HTR-8/SVneo (cell line): Measurements from ENCODE around the gene EIF4E.
"Not testable (repeated sequence)": the region's sequence is repeated elsewhere in the genome, so short reads cannot be mapped to it uniquely, and the experiment has no call there.

Experiments
- DNase-seq: peaks from one replicate; pipeline ENCODE4 v3.0.0; 2011; ENCODE audit warnings: low spot score, mixed read lengths; ENCODE audit not compliant: insufficient read length
- FAIRE-seq: peaks from 2 replicates; lab custom pipeline; 2011; peaks lifted over from hg19 to GRCh38; lab: Jason Lieb, UNC

The EIF4E gene

DNA sequence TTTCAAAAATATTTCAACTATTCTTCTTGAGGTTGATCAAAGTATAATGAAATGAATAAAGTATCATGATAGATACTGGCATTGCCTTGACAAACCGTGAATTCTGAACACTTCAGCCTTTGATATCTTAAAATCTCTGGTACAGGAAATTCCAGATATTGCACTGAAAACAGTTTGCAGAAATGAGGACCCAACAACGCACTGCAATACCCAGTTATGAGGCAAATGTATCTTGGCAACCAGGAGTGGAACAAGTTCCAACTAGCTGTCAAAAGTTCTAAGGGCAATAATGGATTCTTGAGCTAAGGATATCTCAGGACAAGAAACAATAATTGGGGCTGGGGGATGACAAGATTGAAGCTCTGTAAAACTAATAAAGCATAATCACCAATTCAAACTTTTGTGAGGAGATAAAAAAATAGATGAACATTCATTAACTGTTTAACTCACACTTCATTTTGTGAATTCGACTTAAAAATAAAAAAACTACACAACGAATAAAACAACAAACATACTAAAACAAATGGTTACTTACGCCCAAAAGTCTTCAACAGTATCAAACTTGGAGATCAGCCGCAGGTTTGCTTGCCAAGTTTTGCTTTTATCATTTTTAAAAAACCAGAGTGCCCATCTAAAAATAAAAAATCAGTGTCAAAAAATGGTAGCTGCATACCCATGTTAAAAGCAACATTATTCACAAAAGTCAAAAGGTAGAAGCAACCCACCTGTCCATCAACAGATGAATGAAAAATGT lies 38.1 kb downstream of the EIF4E start:
- FAIRE-seq: no peak
- DNase-seq: peak; percentile 13

GRCh38 chr4:98887145-98887544 lies 41.8 kb downstream of the EIF4E start:
- DNase-seq (no peak), FAIRE-seq (no peak)

DNA sequence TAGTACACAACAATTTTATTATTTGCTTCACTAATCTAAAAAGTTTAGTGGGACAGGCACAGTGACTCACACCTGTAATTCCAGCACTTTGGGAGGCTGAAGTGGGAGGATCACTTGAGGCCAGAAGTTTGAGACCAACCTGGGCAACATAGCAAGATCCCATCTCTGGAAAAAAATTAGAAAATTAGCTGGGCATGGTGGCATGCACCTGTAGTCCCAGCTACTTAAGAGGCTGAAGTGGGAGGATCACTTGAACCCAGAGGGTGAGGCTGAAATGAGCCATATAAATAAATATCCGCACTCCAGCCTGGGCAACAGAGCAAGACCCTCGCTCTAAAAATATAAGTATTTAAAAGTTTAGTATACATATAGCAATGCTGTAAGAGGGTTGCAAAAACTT lies 42.6 kb downstream of the EIF4E start:
- FAIRE-seq, DNase-seq: not testable (repeated sequence)

- not testable (repeated sequence) for DNase-seq, FAIRE-seq
Observed at GRCh38 chr4:98880884-98881283, 48.0 kb downstream of the EIF4E start.

DNA sequence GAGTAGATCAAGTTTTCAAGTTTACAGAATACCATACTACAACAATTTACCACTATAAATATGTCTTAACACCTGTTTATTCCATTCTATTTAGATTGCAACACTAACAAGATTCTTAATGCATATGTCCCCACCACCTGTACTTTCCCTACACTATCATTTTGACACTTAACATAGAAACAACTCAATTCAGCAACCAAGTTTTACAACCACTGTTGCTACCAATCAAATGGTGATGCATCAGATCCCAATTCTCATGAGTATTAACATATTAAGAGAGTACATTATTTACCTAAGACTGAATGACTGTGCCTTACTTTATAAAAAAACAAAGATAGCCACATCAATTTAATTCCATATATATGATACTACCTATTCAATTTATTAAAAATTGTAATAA lies 49.4 kb downstream of the EIF4E start:
- no peak for DNase-seq
- no peak for FAIRE-seq

DNA sequence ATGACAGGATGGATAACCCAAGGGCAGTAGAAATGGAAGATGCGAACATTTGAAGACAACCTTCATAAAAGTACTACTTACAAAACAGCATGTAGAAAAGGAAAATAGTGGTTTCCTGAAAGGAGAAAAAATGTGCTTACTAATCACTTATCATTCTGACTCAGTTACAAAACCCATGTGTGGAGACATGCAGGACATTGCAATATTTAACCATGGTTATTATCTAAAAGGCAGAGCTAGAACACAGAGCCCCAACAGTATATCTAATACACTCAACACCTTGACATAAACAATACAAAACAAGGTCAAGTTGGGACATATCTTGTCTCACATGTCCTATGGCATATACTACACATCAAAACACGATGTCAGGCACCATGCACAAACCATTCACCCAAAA lies 55.9 kb downstream of the EIF4E start:
- FAIRE-seq (no peak), DNase-seq (no peak)

DNA sequence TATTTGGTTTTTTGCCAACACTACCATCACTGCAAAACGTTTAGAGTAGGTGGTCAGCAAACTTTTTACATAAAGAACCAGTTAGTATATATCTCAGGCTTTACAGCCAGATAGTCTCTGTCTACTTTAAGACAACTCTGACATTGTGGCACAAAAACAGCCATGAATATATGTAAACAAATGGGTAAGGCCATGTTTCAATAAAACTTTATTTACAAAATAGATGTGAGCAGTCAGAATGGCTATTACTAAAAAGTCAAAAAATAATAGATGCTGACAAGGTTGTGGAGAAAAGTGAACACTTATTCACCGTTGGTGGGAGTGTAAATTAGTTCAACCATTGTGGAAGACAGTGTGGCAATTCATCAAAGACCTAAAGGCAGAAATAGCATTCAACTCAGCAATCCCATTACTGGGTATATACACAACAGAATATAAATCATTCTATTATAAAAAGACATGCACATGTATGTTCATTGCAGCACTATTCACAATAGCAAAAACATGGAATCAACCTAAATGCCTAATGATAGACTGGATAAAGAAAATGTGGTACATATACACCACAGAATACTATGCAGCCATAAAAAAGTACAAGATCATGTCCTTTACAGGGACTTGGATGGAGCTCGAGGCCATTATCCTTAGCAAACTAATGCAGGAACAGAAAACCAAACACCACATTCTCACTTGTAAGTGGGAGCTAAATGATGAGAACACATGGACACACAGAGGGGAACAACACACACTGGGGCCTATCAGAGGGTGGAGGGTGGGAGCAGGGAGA lies 56.6 kb downstream of the EIF4E start:
- DNase-seq, FAIRE-seq: not testable (repeated sequence)

DNA sequence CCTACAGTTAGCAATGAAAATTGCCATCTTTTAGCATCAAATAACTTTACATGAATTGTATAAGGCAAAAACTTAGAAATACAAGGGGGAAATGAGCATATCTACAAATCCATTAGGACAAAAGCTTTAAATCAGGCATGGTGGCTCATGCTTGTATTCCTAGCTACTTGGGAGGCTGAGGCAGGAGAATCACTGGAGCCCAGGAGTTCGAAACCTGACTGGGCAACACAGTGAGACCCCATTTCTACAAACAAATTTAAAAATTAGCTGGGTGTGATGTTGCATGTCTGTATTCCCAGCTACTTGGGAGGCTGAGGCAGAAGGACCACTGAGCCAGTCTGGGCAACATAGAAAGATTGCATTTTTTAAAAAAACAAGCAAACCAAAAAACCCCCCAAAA lies 61.3 kb downstream of the EIF4E start:
- DNase-seq: no peak
- no peak for FAIRE-seq

DNA sequence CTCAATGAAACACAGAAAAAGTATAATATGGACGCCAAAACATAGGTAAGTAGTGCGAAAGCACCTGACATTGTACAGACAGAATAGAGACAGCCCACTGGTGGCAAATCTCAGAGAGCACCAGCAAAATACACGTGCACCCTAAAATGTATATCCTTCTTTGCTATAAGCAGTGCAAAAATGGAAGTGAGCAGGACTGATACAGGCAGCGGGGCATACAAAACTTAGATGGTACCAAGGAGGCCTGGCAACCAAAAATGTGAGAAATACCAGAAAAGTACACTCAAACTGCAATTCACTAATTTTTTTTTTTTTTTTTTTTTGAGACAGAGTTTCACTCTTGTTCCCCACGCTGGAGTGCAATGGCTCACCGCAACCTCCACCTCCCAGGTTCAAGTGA lies 63.9 kb downstream of the EIF4E start:
- DNase-seq (no peak), FAIRE-seq (no peak)

DNA sequence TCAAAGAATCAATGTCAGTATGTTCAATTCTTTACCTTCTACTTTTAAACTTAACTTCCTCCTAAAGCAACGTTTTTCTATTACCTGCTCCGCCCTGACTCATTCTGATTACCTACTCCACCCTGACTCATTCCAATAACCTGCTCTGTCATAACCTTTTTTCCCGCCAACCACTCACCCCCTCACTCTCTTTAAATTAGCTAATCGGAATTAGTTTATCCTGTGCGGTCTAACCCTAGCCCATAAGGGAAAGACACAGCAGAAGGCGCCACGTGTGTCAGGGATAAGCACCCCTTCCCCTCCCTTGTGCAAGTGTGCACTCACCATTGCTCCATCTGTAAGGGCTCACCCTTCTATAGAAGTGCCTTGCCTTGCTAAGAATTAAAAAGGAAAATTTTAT lies 64.4 kb downstream of the EIF4E start:
- FAIRE-seq (no peak), DNase-seq (no peak)

GRCh38 chr4:98862371-98862770 lies 66.6 kb downstream of the EIF4E start:
- DNase-seq (no peak), FAIRE-seq (no peak)

- no peak for FAIRE-seq
- no peak for DNase-seq
Observed at GRCh38 chr4:98861100-98861884, 67.6 kb downstream of the EIF4E start.

DNA sequence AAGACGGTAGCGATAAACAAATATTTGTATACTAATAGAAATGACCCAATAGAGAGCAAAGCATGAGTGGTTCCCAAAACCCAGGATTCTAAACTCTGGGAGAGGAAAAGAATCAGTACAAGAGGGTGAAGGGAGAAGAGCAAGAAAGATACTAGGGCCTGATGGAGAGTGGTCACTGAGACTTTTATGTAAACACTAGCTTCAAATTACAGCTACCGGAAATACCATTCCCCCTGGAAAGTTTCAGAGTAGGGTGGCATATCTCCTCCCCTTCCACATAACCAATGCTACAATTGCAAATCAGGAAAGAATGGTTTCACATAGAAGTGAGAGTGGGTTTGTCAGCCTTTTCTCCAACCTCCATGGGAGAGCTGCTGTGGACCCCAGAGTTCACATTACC lies 77.1 kb downstream of the EIF4E start:
- peak; percentile 53 for DNase-seq
- no peak for FAIRE-seq

GRCh38 chr4:98850937-98851336 lies 78.0 kb downstream of the EIF4E start:
- no peak for FAIRE-seq
- DNase-seq: no peak

- DNase-seq (no peak), FAIRE-seq (no peak)
Observed at GRCh38 chr4:98848448-98848847, 80.5 kb downstream of the EIF4E start.

DNA sequence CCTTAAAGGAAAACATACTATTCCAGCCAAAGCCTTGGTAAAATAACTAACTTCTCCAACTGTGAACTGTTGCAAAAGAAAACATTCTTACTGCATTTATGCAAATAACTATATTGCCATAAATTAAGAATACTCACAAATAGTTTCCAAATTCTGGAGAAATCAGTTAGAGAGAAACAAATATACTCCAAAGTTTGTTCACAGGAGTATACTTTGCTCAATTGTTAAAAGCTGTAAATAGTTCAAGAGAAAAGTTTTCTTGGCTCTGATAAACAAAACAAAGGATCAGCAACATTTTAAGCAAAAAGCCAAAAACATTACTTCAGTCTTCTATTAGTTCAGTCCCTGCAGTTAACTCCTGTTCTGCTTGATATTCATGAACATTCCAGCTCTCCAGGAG lies 83.0 kb downstream of the EIF4E start:
- FAIRE-seq (no peak), DNase-seq (no peak)

DNA sequence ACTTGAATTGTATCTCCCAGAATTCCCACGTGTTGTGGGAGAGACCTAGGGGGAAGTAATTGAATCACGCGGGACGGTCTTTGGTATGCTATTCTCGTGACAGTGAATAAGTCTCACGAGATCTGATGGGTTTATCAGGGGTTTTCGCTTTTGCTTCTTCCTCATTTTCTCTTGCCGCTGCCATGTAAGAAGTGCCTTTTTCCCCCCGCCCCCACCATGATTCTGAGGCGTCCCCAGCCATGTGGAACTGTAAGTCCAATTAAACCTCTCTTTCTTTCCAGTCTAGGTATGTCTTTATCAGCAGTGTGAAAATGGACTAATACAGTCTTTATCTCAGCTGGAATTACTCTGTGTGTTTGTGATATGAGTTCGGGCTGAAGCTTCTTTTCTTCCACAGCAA lies 86.0 kb downstream of the EIF4E start:
- not testable (repeated sequence) for FAIRE-seq, DNase-seq

DNA sequence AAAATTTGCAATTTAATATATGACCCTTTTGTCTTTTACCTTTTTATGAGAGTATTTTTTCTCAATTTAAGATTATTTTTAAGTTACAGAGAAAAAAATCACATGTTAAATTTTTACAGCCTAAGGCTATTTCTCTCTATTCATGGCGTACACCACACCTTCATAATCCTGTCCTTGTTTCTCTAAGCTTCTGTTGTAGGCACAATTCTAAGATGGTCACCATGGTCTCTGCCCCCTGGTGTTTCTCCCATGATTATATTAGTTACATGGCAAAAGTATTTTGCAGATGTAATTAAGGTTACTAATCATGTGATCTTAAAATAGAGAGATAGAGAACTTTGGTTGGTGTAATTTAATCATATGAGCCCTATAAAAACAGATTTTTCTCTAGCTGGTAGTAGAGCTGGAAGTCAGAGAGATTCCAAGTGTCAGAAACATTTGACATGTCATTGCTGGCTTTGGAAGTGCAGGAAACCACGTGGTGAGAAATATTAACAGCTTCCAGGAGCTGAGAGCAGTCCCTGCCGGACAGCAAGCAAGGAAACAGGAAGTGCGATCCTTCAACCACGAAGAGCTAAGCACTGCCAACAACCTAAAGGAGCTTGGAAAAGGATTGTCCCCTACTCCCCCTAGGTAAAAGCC lies 89.8 kb downstream of the EIF4E start:
- peak; percentile 20 for DNase-seq
- FAIRE-seq: no peak

DNA sequence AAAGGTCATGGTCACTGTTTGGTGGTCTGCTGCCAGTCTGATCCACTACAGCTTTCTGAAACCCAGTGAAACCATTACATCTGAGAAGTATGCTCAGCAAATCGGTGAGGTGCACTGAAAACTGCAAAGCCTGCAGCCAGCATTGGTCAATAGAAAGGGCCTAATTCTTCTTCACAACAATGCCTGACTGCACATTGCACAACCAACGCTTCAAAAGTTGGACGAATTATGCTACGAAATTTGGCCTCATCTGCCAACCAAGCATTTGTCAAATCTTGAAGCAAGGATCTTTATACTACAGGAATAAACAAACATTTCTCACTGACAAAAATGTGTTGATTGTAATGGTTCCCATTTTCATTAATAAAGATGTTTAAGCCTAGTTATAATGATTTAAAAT lies 90.4 kb downstream of the EIF4E start:
- no peak for FAIRE-seq
- DNase-seq: no peak

DNA sequence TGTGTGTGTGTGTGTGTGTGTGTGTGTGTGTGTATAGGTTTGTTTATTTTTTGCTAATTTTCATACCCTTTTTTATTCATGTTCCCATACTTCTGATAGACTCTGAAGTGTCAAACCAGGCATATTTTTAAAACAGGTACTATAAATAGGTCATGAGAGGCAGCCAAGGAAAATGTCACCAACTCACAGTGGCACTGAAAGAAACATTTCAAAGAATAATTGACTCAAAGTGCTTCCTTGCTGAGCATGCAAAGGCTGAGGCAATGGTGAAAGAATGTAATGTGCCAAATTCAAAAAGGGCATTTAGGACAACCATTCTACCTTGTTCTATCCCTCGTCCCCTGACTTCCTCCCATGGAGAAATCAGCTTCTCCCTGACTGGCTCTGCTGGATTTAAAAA lies 95.5 kb downstream of the EIF4E start:
- FAIRE-seq (no peak), DNase-seq (no peak)
